Measurements from ENCODE around the gene GOLGA6A.
"Not testable (repeated sequence)": the region's sequence is repeated elsewhere in the genome, so short reads cannot be mapped to it uniquely, and the experiment has no call there.

Gene GOLGA6A

GRCh38 chr15:74052271-74053260 is 29.8 kb downstream of the GOLGA6A start:
- not testable (repeated sequence) for DNase-seq (ENCODE audit: low read depth)

- no peak for DNase-seq (ENCODE audit: low read depth)
These were observed 31.7 kb downstream of the GOLGA6A start for GRCh38 chr15:74050556-74051234.

GRCh38 chr15:74050127-74050526 is 32.2 kb downstream of the GOLGA6A start:
- DNase-seq (ENCODE audit: low read depth), result no peak

- no peak for DNase-seq (ENCODE audit: low read depth)
These were observed 36.1 kb downstream of the GOLGA6A start for GRCh38 chr15:74046275-74046674.

DNA sequence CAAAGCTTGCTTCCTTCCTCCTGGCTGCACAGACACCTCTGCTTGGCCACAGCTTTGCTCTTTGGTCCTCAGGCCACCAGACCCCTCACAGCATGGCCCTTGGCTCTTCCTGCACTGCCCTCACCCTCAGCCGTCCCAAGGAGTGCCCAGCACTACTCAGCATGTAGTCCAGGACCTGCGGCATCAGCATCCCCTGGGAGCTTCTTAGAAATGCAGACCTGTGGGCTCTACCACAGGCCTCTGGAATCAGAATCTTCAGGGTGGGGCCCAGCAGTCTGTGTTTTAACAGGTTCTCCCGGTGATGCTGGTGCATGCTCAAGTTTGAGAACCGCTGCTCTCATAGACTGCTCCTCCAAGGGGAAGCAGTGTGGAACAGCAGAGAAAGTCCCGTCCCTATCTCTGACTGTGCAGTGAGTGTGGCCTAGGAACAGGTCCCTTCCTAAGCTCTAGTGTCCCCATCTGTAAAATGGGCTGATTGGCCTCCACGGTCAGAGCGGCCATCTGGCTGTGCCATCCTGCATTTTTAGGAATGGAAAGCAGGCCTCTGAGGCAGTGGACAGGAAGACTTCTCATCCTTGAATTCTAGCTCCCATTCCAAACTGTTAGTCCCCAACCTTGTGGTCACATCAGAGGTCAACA is 36.6 kb downstream of the GOLGA6A start:
- no peak for DNase-seq (ENCODE audit: low read depth)

DNA sequence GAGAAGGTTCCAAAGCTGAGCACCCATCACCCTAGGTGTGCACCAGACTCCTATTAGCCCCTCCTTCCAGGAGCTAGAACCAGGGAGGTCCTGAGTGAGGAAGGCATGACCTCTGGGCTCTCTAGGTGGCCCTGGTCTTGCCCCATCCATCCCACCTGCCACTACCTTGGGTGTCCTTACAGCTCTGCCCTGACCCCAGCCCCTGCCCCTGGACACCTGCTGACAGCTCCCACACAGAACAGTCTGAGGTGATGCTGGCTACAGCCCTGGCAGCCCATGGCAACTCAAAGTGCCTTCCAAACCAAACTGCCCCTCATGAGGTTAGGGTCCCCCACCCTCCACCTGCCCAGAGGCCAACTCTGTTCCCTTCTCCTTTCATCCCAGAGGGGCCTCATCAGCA is 37.2 kb downstream of the GOLGA6A start:
- no peak for DNase-seq (ENCODE audit: low read depth)

GRCh38 chr15:74044267-74045110 is 37.9 kb downstream of the GOLGA6A start:
- no peak for DNase-seq (ENCODE audit: low read depth)

GRCh38 chr15:74043425-74044266 is 38.7 kb downstream of the GOLGA6A start:
- no peak for DNase-seq (ENCODE audit: low read depth)

GRCh38 chr15:74042603-74043424 is 39.5 kb downstream of the GOLGA6A start:
- no peak for DNase-seq (ENCODE audit: low read depth)

- DNase-seq (ENCODE audit: low read depth), result no peak
These were observed 40.4 kb downstream of the GOLGA6A start for GRCh38 chr15:74041777-74042435.

- DNase-seq (ENCODE audit: low read depth), result no peak
These were observed 41.0 kb downstream of the GOLGA6A start for GRCh38 chr15:74041311-74041756.

- peak; percentile 43 for DNase-seq (ENCODE audit: low read depth)
These were observed 42.1 kb downstream of the GOLGA6A start for GRCh38 chr15:74040109-74040850.

GRCh38 chr15:74039656-74040010 is 42.7 kb downstream of the GOLGA6A start:
- no peak for DNase-seq (ENCODE audit: low read depth)

GRCh38 chr15:74038707-74039655 is 43.4 kb downstream of the GOLGA6A start:
- DNase-seq (ENCODE audit: low read depth), result no peak

GRCh38 chr15:74037171-74038117 is 44.9 kb downstream of the GOLGA6A start:
- no peak for DNase-seq (ENCODE audit: low read depth)

Data from HS-5 (cell line).